ENCODE measurements around the gene SFT2D1.

- TF ChIP-seq CTCF (IDR thresholded peaks at IDR 0.05) (no peak), EZH2phosphoT487 (IDR thresholded peaks at IDR 0.05) (no peak), EZH2 (IDR thresholded peaks at IDR 0.05) (no peak)
Observed at GRCh38 chr6:166365806-166366205, 23.5 kb upstream of the SFT2D1 start.
